Heart right ventricle (tissue), 16 donors: ENCODE data around the gene TMEM259. TPM values are rescaled to one million over a fixed set of nuclear protein-coding genes. Genes with fewer than 3 reads are reported as not detected.
A peak's percentile ranks its signal among the peaks of the same experiment; 100 is the strongest.

ENCODE experiments used
- ATAC-seq, 8 donors: fragments of 200-7000 bp; cut with Tn5 transposase; one replicate each; pipeline ENCODE4 v1.9.1; 2020; ENCODE audit warnings: mild to moderate bottlenecking in 8 of 8, moderate library complexity in 8 of 8, moderate number of reproducible peaks in 1 of 8
- DNase-seq, 2 donors: peaks; one replicate each; pipeline ENCODE4 v3.0.0-alpha.2; 2020
- H3K27ac ChIP-seq, 10 donors: fragments of 200-600 bp; sonication (generic) in 2 of 10; one replicate each; pipeline versions ENCODE4 v1.5.0 to v1.8.0; 2020 to 2022; ENCODE audit warnings: mild to moderate bottlenecking in 3 of 10
- H3K27me3 ChIP-seq, 7 donors: fragments of 200-600 bp; one replicate each; pipeline ENCODE4 v1.8.0; 2021 to 2022; ENCODE audit warnings: mild to moderate bottlenecking in 2 of 7
- H3K36me3 ChIP-seq, 9 donors: fragments of 200-600 bp; sonication (generic) in 1 of 9; one replicate each; pipeline versions ENCODE4 v1.5.0 to v1.8.0; 2020 to 2022; ENCODE audit warnings: mild to moderate bottlenecking in 2 of 9
- H3K4me1 ChIP-seq, 9 donors: fragments of 200-600 bp; sonication (generic) in 1 of 9; one replicate each; pipeline versions ENCODE4 v1.5.0 to v1.8.0; 2020 to 2022; ENCODE audit warnings: mild to moderate bottlenecking in 4 of 9
- H3K4me3 ChIP-seq, 10 donors: fragments of 200-600 bp; sonication (generic) in 2 of 10; one replicate each; pipeline versions ENCODE4 v1.5.0 to v1.8.0; 2020 to 2022; ENCODE audit warnings: mild to moderate bottlenecking in 7 of 10, moderate library complexity in 2 of 10
- H3K9me3 ChIP-seq, 11 donors: fragments of 200-600 bp in 10 of 11; sonication (generic) in 2 of 11; one replicate each; pipeline versions ENCODE4 v1.5.0 to v1.8.0; 2013 to 2022; ENCODE audit warnings: mild to moderate bottlenecking in 2 of 11, control low read depth in 1 of 11, moderate library complexity in 1 of 11
- WGBS, 2 donors: extraction: QIAGEN DNeasy Blood & Tissue Kit; methylation state at CpG; one replicate each; pipeline ENCODE4 v1.1.7; 2013; ENCODE audit warnings: inconsistent platforms in 1 of 2; 5-methylcytosine and 5-hydroxymethylcytosine counted together
- intact Hi-C, 10 donors: fragments of 100-400 bp; cut with DNase I; formaldehyde crosslinking; loops; one replicate each; pipeline versions ENCODE4 v1.11.1 to v1.14.2; 2022
- polyA plus RNA-seq, 2 donors: library from polyadenylated mRNA; stranded (reverse); fragments of 200-250 nt; gene quantifications; one replicate each; pipeline ENCODE4 v1.2.3, GENCODE V29; 2013
- total RNA-seq, 10 donors: library from RNA; stranded (reverse); fragmentation: NEBNext Ultra II Directional in 3 of 10; extraction: Animal tissue kit (Norgen Biotek cat#: 25700) in 3 of 10; gene quantifications; one replicate each; pipeline versions ENCODE4 v1.2.1 to v1.2.4, GENCODE V29; 2021 to 2023
- TF ChIP-seq, protein P1 (sequence below), 9 donors: fragments of 200-600 bp; sonication (generic) in 2 of 9; IDR thresholded peaks; one replicate each; pipeline versions ENCODE4 v1.5.0 to v1.8.0; 2021 to 2022; ENCODE audit warnings: antibody characterized with exemption in 9 of 9, mild to moderate bottlenecking in 5 of 9, moderate library complexity in 1 of 9
- donor health status: Arrhythmogenic right ventricular cardiomyopathy.
- donor health status: ischemic (EF 13 %, LVEDD 7.1; RV severe dilation, severe dysfunction).
- donor health status: healthy with polysubstance abuse.
- donor health status: DM: no; HTN: yes; CAD: no.
- donor health status: DM: no; HTN: no; CAD: no.
- donor health status: ischemic (EF 25% LVEDD 6.9; RV normal size, moderate dysfunction).
- donor health status: ischemic (EF 25% LVEDD 5.7; RV mildly dilated, moderate dysfunction).
- donor health status: healthy.
- donor health status: DM: yes; HTN: yes; CAD: no.
- donor health status: Ischemic cardiomyopathy.
- donor health status: ischemic (EF 35%, LVEDD 5.7; RV mildly dilated, moderate dysfunction).
- donor health status: nonischemic (EF 11% LVEDD 7.7; RV severe dilation, severe dysfunction).
- donor health status: DM: yes; HTN: yes; CAD: no.
- donor health status: PGD.
- donor health status: ischemic (EF 29% LVEDD 5.4; RV normal size, mild dysfunction).
- donor health status: nonischemic (EF 23%, LVEDD 6.1; RV moderate dilation, normal function).

TMEM259 gene
- total and polyA plus RNA-seq, 12 donors, result 94.3 to 289 (median 114) TPM

DNA sequence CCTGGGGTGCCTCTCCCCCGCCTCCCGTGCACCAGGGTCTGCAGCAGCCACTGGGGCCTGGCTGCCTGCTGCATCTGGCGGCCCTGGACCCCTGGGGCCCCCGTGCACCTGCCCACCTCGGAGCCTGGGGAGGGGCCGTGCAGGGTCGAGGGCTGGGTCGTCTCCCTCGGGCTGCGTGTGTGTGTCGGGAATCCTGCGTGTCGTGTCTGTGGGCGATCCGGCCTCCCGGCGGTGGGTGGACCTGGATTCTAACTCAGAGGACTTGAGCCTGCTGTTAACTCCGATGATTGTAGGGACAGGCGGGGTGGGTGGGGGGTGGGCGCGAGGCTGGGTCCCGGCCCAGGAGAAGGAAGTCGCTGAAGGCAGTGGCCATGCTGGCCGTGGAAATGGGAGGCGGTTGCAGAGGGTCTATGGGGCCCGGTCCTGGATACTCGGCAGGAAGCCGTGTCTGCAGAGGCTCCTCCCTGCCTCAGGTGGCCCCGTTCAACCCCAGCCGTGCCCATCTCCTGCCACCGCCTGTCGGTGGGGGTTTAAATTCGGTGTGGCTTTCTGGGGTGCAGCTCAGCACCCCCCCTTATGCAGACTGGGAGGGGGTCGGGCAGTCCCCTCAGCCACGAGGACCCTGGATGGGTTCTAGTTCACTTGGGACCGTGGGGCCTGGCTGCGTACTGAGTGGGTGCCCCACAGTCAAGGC is 46.2 kb downstream of the TMEM259 start:
- H3K4me3 ChIP-seq, result no peak overlapping the region
- H3K27me3 ChIP-seq, result no peaks in the 10 kb centered on the region
- ATAC-seq (peak in 1 of 8 donors; percentile 48), DNase-seq (no peak)
- TF ChIP-seq, protein P1, sequence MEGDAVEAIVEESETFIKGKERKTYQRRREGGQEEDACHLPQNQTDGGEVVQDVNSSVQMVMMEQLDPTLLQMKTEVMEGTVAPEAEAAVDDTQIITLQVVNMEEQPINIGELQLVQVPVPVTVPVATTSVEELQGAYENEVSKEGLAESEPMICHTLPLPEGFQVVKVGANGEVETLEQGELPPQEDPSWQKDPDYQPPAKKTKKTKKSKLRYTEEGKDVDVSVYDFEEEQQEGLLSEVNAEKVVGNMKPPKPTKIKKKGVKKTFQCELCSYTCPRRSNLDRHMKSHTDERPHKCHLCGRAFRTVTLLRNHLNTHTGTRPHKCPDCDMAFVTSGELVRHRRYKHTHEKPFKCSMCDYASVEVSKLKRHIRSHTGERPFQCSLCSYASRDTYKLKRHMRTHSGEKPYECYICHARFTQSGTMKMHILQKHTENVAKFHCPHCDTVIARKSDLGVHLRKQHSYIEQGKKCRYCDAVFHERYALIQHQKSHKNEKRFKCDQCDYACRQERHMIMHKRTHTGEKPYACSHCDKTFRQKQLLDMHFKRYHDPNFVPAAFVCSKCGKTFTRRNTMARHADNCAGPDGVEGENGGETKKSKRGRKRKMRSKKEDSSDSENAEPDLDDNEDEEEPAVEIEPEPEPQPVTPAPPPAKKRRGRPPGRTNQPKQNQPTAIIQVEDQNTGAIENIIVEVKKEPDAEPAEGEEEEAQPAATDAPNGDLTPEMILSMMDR (IDR thresholded peaks at IDR 0.05), result no peak
- 76 to 77% methylated on average over 37 of the region's 37 CpGs for WGBS, 2 donors
- intact Hi-C loops, result loop anchor here in 3 of 10 donors (5.0 to 10.0 kb wide), 3 partner anchors 37 to 210 kb away; no protein-coding TSS in a partner anchor
- H3K9me3 ChIP-seq, result peaks cover 0 to 17% (median 9%) of the 10 kb centered on the region in 11 donors
- no peak overlapping the region for H3K27ac ChIP-seq
- H3K4me1 ChIP-seq, result no peaks in the 10 kb centered on the region
- H3K36me3 ChIP-seq, result peaks cover 0 to 29% (median 13%) of the 10 kb centered on the region in 9 donors

DNA sequence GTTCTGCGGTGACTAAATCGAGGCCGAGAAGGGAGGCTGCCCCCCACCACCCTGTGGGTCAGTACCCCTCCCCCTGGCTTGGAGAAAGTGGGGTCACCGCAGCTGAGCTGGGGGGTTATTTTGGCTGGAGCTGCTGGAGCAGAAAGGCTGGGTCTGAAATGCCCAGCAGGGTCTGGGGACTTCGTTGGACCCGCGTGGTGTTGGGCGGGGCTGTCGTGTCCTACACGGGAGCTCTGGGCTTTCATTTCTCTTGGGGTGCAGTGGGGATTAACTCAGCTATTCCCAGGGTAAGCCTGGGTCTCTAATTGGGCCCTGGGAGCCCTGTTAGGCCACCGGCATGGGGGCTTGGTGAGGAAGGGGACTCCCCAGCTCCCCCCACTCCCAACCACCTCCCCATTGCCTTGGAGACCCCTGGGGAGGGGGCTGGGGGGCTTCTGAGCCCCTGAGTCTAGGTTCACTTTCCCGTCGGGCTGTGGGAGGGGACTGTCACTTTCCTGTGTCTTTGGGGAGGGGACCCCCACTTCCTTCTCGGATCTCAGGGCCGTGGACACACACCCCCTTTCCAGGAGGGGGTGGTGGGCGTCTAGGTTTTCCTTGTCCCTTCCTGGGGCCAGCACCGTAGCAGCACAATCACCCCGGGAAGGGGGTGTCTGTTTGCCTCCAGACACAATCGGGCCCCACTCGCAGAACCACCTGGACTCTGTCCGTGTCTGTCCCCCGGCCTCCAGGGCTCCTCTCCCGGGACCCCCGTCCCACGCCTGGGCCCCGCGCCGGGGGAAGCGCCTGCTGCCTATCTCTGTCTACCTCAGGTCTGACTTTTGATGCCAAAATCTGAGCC is 47.0 kb downstream of the TMEM259 start:
- peak in 1 of 8 donors; percentile 20 for ATAC-seq
- WGBS, 2 donors, result 77 to 81% methylated on average over 28 to 29 of the region's 29 CpGs

DNA sequence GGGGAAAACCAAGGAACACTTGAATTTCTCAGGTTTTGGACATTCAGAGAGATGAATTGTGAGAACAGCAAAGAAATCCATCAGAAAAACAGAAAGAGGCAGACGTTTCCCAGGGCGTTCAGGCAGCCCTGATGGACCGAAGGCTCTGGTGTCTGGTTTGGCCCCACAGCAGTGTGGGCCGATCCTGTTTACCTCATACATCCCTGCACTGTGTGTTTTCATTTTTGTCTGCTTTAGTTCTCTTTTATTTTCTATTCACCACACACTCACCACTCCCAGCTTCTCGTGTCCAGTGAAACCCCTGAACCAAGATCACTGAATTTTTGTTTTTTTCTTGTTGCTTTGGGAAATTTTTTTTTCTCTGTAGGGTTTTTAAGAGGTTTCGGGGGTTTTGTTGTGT is 48.6 kb downstream of the TMEM259 start:
- TF ChIP-seq, protein P1 (IDR thresholded peaks at IDR 0.05), result no peak
- H3K4me3 ChIP-seq, result no peak overlapping the region
- no peaks in the 10 kb centered on the region for H3K27me3 ChIP-seq
- DNase-seq (no peak), ATAC-seq (no peak)
- intact Hi-C loops, result loop anchor here in 2 of 10 donors (5.0 to 10.0 kb wide), 2 partner anchors 35 to 207 kb away; no protein-coding TSS in a partner anchor
- no peaks in the 10 kb centered on the region for H3K4me1 ChIP-seq
- H3K9me3 ChIP-seq, result peaks cover 0 to 17% (median 9%) of the 10 kb centered on the region in 11 donors
- no peak overlapping the region for H3K27ac ChIP-seq
- peaks cover 0 to 52% (median 16%) of the 10 kb centered on the region in 9 donors for H3K36me3 ChIP-seq
- WGBS, 2 donors, result 97% methylated on average over 6 of the region's 6 CpGs

More for the DNA sequence above, 47.0 kb downstream of the TMEM259 start:
- Histone ChIP-seq H3K4me1 (no peaks in the 10 kb centered on the region), H3K4me3 (no peak overlapping the region), H3K36me3 (peaks cover 0 to 36% (median 14%) of the 10 kb centered on the region in 9 donors), H3K9me3 (peaks cover 0 to 17% (median 9%) of the 10 kb centered on the region in 11 donors), H3K27ac (no peak overlapping the region), H3K27me3 (no peaks in the 10 kb centered on the region)
- intact Hi-C loops, result loop anchor here in 2 of 10 donors (5.0 to 10.0 kb wide), 2 partner anchors 37 to 209 kb away; no protein-coding TSS in a partner anchor
- TF ChIP-seq, protein P1 (IDR thresholded peaks at IDR 0.05), result no peak
- DNase-seq, result no peak

DNA sequence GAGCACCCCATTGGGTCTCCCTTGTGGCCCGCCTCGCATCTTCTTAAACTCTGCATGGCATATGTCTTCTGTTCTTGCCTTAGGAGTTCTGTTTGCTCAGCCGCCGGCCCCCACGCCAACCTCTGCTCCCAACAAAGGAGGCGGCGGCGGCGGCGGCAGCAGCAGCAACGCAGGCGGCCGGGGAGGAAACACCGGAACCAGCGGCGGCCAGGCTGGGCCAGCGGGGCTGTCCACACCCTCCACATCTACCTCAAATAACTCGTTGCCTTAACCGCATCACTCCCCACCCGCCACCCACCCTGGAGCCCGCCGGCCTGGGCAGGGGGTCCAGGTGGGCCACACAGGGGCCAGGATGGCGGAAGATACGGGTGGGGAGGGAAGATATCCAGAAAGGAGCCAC is 49.1 kb downstream of the TMEM259 start:
- H3K9me3 ChIP-seq, result peaks cover 0 to 18% (median 9%) of the 10 kb centered on the region in 11 donors
- DNase-seq, result no peak

More for the DNA sequence above, 49.1 kb downstream of the TMEM259 start:
- 95% methylated on average over 24 of the region's 24 CpGs for WGBS, 2 donors
- H3K4me1 ChIP-seq, result no peaks in the 10 kb centered on the region
- no peak overlapping the region for H3K27ac ChIP-seq
- no peak overlapping the region for H3K4me3 ChIP-seq
- TF ChIP-seq, protein P1 (IDR thresholded peaks at IDR 0.05), result no peak
- peaks cover 0 to 57% (median 16%) of the 10 kb centered on the region in 9 donors for H3K36me3 ChIP-seq
- H3K27me3 ChIP-seq, result no peaks in the 10 kb centered on the region
- intact Hi-C loops, result loop anchor here in 2 of 10 donors (5.0 to 10.0 kb wide), 2 partner anchors 34 to 207 kb away; no protein-coding TSS in a partner anchor
- ATAC-seq, result no peak
